SK-N-MC (cell line): Measurements from ENCODE around the gene DCAF12.

ENCODE experiments used
- DNase-seq: peaks from one replicate; pipeline ENCODE4 v3.0.0-alpha.2; 2011; ENCODE audit warnings: low read depth, low spot score
- H3K27ac ChIP-seq: fragments of 200-600 bp; sonication (generic); 2 replicates; pipeline ENCODE4 v1.5.1; 2016; ENCODE audit warnings: mixed run types
- H3K36me3 ChIP-seq: fragments of 200-600 bp; sonication (generic); 2 replicates; pipeline ENCODE4 v1.6.1; 2017; ENCODE audit warnings: antibody characterized with exemption, low read length, mixed read lengths; ENCODE audit not compliant: insufficient read depth
- H3K4me3 ChIP-seq: fragments of 200-600 bp; sonication (generic); 2 replicates; pipeline ENCODE4 v1.5.1; 2016
- H3K9ac ChIP-seq: fragments of 200-600 bp; sonication (generic); 2 replicates; pipeline ENCODE4 v1.8.0; 2017; ENCODE audit warnings: mixed run types, mixed read lengths; ENCODE audit not compliant: insufficient read length
- H3K9me3 ChIP-seq: fragments of 200-600 bp; sonication (generic); 2 replicates; pipeline ENCODE4 v1.6.1; 2017; ENCODE audit warnings: low read depth, mild to moderate bottlenecking, antibody characterized with exemption, low read length, moderate library complexity, mixed read lengths
- EZH2 ChIP-seq: fragments of 200-600 bp; sonication (generic); IDR thresholded peaks from one replicate; pipeline ENCODE4 v1.6.1; 2017; ENCODE audit warnings: antibody characterized with exemption
- FOXP2 ChIP-seq: optimal IDR thresholded peaks from 2 replicates; pipeline ENCODE3; 2011; ENCODE audit warnings: mild to moderate bottlenecking, moderate library complexity; ENCODE audit not compliant: insufficient read depth; ENCODE audit errors: extremely low read length, control extremely low read depth
- POLR2AphosphoS5 ChIP-seq: IDR thresholded peaks from 2 replicates; pipeline ENCODE4 v1.6.1; 2012; ENCODE audit warnings: mild to moderate bottlenecking, low read depth, low read length, borderline replicate concordance

The DCAF12 gene

GRCh38 chr9:34087370-34087769, 39.1 kb downstream of the DCAF12 start:
- H3K36me3 ChIP-seq: peaks cover 46% of the 10 kb centered on the region
- H3K4me3 ChIP-seq: no peak overlapping the region
- H3K9ac ChIP-seq: no peak overlapping the region
- no peak for DNase-seq
- H3K27ac ChIP-seq: no peak overlapping the region
- no peaks in the 10 kb centered on the region for H3K9me3 ChIP-seq
- TF ChIP-seq FOXP2 (no peak), EZH2 (no peak), POLR2AphosphoS5 (no peak)

- Histone ChIP-seq H3K36me3 (peaks cover 42% of the 10 kb centered on the region), H3K9me3 (no peaks in the 10 kb centered on the region), H3K9ac (no peak overlapping the region), H3K27ac (no peak overlapping the region), H3K4me3 (no peak overlapping the region)
- DNase-seq: no peak
- TF ChIP-seq POLR2AphosphoS5 (no peak), EZH2 (no peak), FOXP2 (no peak)
These were observed 39.6 kb downstream of the DCAF12 start for GRCh38 chr9:34086864-34087263.

GRCh38 chr9:34085581-34086500, 40.7 kb downstream of the DCAF12 start:
- Histone ChIP-seq H3K27ac (no peak overlapping the region), H3K4me3 (no peak overlapping the region), H3K9ac (no peak overlapping the region), H3K36me3 (peaks cover 38% of the 10 kb centered on the region), H3K9me3 (no peaks in the 10 kb centered on the region)
- TF ChIP-seq FOXP2 (no peak), EZH2 (no peak), POLR2AphosphoS5 (no peak)
- DNase-seq: no peak

- no peak for DNase-seq
- Histone ChIP-seq H3K4me3 (no peak overlapping the region), H3K27ac (no peak overlapping the region), H3K9ac (no peak overlapping the region), H3K36me3 (peaks cover 34% of the 10 kb centered on the region), H3K9me3 (no peaks in the 10 kb centered on the region)
- TF ChIP-seq POLR2AphosphoS5 (no peak), FOXP2 (no peak), EZH2 (no peak)
These were observed 41.9 kb downstream of the DCAF12 start for GRCh38 chr9:34084562-34084961.

- no peak for TF ChIP-seq FOXP2
- TF ChIP-seq POLR2AphosphoS5: no peak
- TF ChIP-seq EZH2: no peak
- Histone ChIP-seq H3K4me3 (no peak overlapping the region), H3K27ac (no peak overlapping the region), H3K9me3 (no peaks in the 10 kb centered on the region), H3K9ac (no peak overlapping the region), H3K36me3 (no peaks in the 10 kb centered on the region)
- no peak for DNase-seq
These were observed 47.3 kb downstream of the DCAF12 start for GRCh38 chr9:34079181-34079580.

GRCh38 chr9:34072868-34073590, 53.5 kb downstream of the DCAF12 start:
- no peak for DNase-seq
- Histone ChIP-seq H3K27ac (no peak overlapping the region), H3K9me3 (no peaks in the 10 kb centered on the region), H3K36me3 (no peaks in the 10 kb centered on the region), H3K9ac (no peak overlapping the region), H3K4me3 (no peak overlapping the region)
- TF ChIP-seq EZH2: no peak
- TF ChIP-seq POLR2AphosphoS5: no peak
- no peak for TF ChIP-seq FOXP2

GRCh38 chr9:34072410-34072809, 54.1 kb downstream of the DCAF12 start:
- no peak overlapping the region for H3K4me3 ChIP-seq
- H3K27ac ChIP-seq: no peak overlapping the region
- H3K36me3 ChIP-seq: no peaks in the 10 kb centered on the region
- no peak overlapping the region for H3K9ac ChIP-seq
- H3K9me3 ChIP-seq: no peaks in the 10 kb centered on the region
- TF ChIP-seq POLR2AphosphoS5 (no peak), EZH2 (no peak), FOXP2 (no peak)
- DNase-seq: no peak

GRCh38 chr9:34070606-34071324, 55.7 kb downstream of the DCAF12 start:
- peak overlapping the region; percentile 51 for H3K9ac ChIP-seq
- H3K9me3 ChIP-seq: no peaks in the 10 kb centered on the region
- no peaks in the 10 kb centered on the region for H3K36me3 ChIP-seq
- no peak overlapping the region for H3K27ac ChIP-seq
- no peak for DNase-seq
- H3K4me3 ChIP-seq: no peak overlapping the region
- no peak for TF ChIP-seq POLR2AphosphoS5
- no peak for TF ChIP-seq FOXP2
- TF ChIP-seq EZH2: no peak
